ENCODE results near the gene PDZD4.

PDZD4 gene

GRCh38 chrX:153805436-153805835 lies 24.9 kb downstream of the PDZD4 start:
- DNase-seq (ENCODE audit: low read depth in 2 of 2), result no peak

GRCh38 chrX:153804621-153805020 lies 25.7 kb downstream of the PDZD4 start:
- no peak for DNase-seq (ENCODE audit: low read depth in 2 of 2)

DNA sequence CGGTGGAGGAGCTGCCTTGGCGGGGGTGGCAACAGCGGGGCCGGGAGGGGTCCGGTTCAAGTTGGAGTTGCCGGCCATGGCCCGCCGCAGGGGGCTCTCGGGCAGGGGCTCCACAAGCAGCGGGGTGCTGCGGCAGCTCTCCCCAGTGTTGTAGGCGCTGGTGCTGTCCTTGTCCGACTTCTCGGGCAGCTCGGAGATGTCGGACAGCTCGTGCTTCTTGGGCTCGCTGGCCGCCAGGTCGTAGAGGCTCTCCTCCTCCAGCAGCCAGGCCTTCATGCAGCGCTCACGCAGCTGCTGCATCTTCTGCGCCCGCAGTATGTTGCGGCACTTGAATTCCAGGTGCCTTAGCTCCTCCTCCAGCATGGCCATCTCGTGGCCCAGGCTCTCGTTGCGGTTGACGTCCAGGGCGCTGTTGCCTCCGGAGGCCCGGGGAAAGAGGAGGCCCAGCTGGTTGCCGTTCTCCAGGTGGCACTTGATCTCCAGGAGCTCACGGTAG lies 26.2 kb downstream of the PDZD4 start:
- no peak for DNase-seq (ENCODE audit: low read depth in 2 of 2)

- no peak for DNase-seq (ENCODE audit: low read depth in 2 of 2)
These were observed 26.9 kb downstream of the PDZD4 start for GRCh38 chrX:153803211-153804099.

- DNase-seq (ENCODE audit: low read depth in 2 of 2), result no peak
These were observed 27.8 kb downstream of the PDZD4 start for GRCh38 chrX:153802513-153803045.

GRCh38 chrX:153801669-153802068 lies 28.7 kb downstream of the PDZD4 start:
- DNase-seq (ENCODE audit: low read depth in 2 of 2), result no peak

DNA sequence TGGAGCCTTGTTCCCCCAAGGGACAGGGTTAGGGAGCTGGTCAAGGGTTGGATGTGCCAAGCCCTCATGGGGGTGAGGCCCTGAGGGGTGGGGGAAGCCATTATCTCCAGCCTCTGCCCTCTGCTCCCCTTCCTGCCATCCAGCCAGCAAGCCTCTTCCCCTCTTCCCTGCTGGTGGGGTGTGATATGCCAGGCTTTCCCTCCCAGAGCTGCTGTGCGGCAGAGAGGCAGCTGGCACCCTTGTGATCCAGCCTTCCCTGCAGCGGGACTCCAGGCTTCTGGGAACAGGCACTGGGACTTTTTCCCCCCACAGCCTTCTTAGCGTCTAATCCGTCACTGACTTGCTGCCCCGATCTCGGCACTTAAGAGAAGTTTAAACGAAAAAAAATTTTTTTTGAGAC lies 29.6 kb downstream of the PDZD4 start:
- DNase-seq (ENCODE audit: low read depth in 2 of 2), result no peak

DNA sequence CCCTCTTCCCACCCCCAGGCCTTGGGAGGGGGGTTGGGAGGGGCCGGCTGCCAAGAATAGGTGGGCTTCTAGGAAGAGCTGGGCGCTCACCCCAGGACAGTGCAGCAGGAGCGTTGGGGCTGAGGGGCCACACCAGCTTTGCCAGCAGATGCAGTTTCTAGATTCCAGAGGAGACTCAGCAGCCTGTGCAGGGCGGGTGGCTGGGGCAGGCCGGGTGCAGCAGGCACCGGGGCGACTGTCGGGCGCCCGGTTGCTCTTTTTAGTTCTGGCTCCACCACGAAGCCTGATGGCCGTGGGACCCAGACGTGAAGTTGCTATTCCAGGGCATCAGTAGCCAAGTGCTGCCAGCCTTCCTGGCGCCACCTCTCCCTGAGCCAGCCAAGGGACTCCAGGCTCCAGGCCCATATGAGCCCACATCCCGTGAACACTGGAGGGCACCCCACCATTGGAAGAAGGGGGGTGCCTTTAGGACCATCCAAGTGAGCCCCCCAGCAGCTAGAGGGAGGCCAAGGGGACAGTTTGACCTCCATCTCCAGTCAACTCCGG lies 30.1 kb downstream of the PDZD4 start:
- no peak for DNase-seq (ENCODE audit: low read depth in 2 of 2)

- DNase-seq (ENCODE audit: low read depth in 2 of 2), result no peak
These were observed 31.0 kb downstream of the PDZD4 start for GRCh38 chrX:153799326-153799725.

- no peak for DNase-seq (ENCODE audit: low read depth in 2 of 2)
These were observed 32.8 kb downstream of the PDZD4 start for GRCh38 chrX:153797415-153798015.

GRCh38 chrX:153794897-153795816 lies 35.2 kb downstream of the PDZD4 start:
- peak in 1 of 2 donors; percentile 0 for DNase-seq (ENCODE audit: low read depth in 2 of 2)

DNA sequence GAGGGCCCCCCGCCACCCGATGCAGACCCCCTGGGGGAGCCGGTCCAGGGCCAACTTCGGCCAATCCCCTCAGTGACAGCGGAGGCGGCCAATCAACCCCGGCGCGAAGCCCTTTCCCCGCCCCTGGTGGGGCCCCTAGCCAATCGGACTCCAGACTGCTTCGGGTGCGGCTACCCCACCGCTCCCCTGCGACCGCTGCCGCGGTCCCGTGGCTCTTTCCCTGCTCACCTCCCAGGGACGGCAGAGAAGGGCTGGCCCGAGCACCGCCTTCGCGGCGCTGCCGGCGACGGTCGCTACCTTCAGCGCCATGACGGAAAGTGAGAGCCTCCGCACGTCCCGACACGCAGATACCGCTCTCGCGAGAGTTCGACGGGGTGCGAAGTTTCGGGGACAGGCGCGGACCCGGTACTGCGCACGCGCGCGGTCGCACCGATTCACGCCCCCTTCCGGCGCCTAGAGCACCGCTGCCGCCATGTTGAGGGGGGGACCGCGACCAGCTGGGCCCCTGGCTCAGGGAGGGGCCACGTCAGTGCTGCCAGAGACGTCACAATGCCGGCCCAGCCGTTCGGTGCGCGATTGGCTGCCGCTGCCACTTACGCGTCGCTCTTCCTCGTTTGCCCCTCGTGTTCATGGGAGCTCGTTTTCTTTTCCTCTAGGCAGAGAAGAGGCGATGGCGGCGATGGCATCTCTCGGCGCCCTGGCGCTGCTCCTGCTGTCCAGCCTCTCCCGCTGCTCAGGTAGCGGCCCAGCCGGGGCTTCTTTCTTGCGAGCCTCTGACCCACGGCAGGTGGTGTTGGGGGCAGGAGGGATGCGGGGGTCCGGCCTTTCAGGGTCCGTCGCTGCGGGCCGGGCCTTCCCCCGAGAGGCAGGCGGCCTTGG lies 36.1 kb downstream of the PDZD4 start, which contains the start of the genes IDH3G and SSR4:
IDH3G (minus strand) TSS at position 358 of the 879 bp plus-strand sequence; CDS start at position 309, 49 bp downstream.
SSR4 (plus strand) TSS at position 651 of the 879 bp plus-strand sequence; CDS start at position 671, 20 bp downstream.
- DNase-seq (ENCODE audit: low read depth in 2 of 2), result peak; percentile 83 to 85

DNA sequence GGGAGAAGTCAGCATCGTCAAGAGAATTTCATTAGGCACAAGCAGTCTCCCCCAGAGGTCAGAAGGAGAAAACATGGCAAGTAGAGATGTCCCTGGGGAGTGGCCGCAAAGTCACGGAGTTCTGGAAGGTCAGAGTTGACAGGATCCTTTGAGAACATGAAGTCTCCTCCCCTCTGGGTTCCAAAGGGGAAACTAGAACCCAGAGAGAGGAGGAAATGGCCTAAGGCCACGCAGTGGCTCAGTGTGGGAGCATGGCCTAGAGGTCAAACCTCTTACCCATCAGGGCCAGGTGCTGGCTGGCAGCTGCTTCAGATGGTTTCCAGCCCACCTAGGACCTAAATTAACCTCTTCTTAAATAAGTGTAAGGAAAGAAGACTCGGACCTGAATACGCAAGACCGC lies 37.1 kb downstream of the PDZD4 start:
- DNase-seq (ENCODE audit: low read depth in 2 of 2), result no peak

GRCh38 chrX:153792368-153792767 lies 38.0 kb downstream of the PDZD4 start:
- no peak for DNase-seq (ENCODE audit: low read depth in 2 of 2)

GRCh38 chrX:153791104-153791852 lies 39.1 kb downstream of the PDZD4 start:
- no peak for DNase-seq (ENCODE audit: low read depth in 2 of 2)

GRCh38 chrX:153789654-153790053 lies 40.7 kb downstream of the PDZD4 start:
- DNase-seq (ENCODE audit: low read depth in 2 of 2), result no peak

GRCh38 chrX:153786669-153787068 lies 43.7 kb downstream of the PDZD4 start:
- DNase-seq (ENCODE audit: low read depth in 2 of 2), result no peak

GRCh38 chrX:153784325-153784967 lies 45.9 kb downstream of the PDZD4 start:
- no peak for DNase-seq (ENCODE audit: low read depth in 2 of 2)

Measured in stimulated activated CD8-positive, alpha-beta memory T cell treated with anti-CD3 and anti-CD28 coated beads, Interleukin-15, amount 100 ng/mL, for 4 hours (primary cell).